Dendritic cell treated with granulocyte-macrophage colony-stimulating factor and Interleukin-4, amounts not matched to agents 40 ng/mL and 50 ng/mL, for 4 days (primary cell): Measurements from ENCODE around the gene IL6R.
A peak's percentile ranks its signal among the peaks of the same experiment; 100 is the strongest.

Experiments
- H3K27ac Mint-ChIP-seq: one replicate; pipeline ENCODE4 v1.8.0; 2022; ENCODE audit warnings: mild to moderate bottlenecking, mixed read lengths
- H3K27me3 Mint-ChIP-seq: one replicate; pipeline ENCODE4 v1.8.0; 2022; ENCODE audit warnings: mild to moderate bottlenecking, mixed read lengths
- H3K36me3 Mint-ChIP-seq: one replicate; pipeline ENCODE4 v1.8.0; 2022; ENCODE audit warnings: low read depth, mixed read lengths
- H3K4me1 Mint-ChIP-seq: one replicate; pipeline ENCODE4 v1.8.0; 2022; ENCODE audit warnings: low read depth, mixed read lengths
- H3K4me3 Mint-ChIP-seq: one replicate; pipeline ENCODE4 v1.8.0; 2022; ENCODE audit warnings: mild to moderate bottlenecking, moderate library complexity, mixed read lengths
- H3K9me3 Mint-ChIP-seq: one replicate; pipeline ENCODE4 v1.8.0; 2022; ENCODE audit warnings: mixed read lengths
- intact Hi-C: fragments of 100-400 bp; cut with micrococcal nuclease; formaldehyde crosslinking; loops from one replicate; pipeline ENCODE4 v1.15.0; 2022

The IL6R gene

DNA sequence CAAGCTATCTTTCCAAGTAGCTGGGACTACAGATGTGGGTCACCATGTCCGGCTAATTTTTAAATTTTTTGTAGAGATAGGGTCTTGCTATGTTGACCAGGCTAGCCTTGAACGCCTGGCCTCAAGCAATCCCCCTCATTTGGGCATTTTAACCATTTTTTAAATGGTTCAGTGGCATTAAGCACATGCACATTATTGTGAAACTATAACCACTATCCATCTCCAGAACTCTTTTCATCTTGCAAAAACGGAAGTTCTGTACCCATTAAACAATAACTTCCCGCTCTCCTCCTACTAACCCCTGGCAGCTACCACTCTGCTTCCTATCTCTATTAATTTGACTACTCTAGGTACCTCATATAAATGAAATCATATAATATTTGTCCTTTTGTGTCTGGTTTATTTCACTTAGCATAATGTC is 4.8 kb upstream of the IL6R start:
- Mint-ChIP-seq H3K9me3 (no peaks in the 10 kb centered on the region), H3K27me3 (no peaks in the 10 kb centered on the region), H3K27ac (no peak overlapping the region), H3K4me3 (no peak overlapping the region), H3K4me1 (peaks cover 43% of the 10 kb centered on the region), H3K36me3 (no peaks in the 10 kb centered on the region)
- intact Hi-C loops, result no loop called here

GRCh38 chr1:154402409-154402921 is 2.7 kb upstream of the IL6R start:
- intact Hi-C loops, result no loop called here
- no peaks in the 10 kb centered on the region for H3K27me3 Mint-ChIP-seq
- peaks cover 16% of the 10 kb centered on the region for H3K36me3 Mint-ChIP-seq
- H3K9me3 Mint-ChIP-seq, result no peaks in the 10 kb centered on the region
- peaks cover 53% of the 10 kb centered on the region for H3K4me1 Mint-ChIP-seq
- no peak overlapping the region for H3K4me3 Mint-ChIP-seq
- H3K27ac Mint-ChIP-seq, result no peak overlapping the region

DNA sequence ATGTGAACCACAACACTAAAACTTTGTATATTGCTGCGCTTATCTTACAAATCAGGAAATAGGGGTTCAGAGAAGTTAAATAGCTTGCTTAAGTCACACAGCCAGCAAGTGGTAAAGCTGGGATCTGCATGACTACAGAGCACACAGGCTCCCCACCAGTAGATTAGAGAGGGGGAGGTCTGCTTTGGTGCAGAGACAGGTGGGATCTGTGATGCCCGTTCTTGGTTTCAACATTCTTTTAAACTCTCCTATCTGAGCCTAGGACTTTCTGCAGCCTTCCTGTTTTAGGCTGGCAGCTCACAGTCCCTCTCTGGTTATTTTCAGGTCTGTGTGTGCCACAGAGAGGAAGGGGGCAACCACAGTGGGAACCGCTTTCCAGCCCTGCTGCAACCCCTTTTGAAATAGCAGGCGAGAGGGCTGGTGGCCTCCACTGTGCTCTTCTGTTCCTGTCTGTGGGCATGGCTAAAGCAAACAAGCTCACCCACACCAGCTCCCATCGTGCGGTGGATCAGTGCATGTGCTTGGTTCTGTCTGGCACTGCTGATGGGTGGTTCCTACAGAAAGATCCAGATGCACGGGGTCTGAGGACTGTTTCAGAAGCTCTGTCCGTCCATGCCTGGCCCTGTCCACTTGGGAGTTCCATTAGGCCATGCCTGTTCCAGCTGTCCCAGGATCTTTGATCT is 1.7 kb upstream of the IL6R start:
- Mint-ChIP-seq H3K4me3 (no peak overlapping the region), H3K9me3 (no peaks in the 10 kb centered on the region), H3K27me3 (no peaks in the 10 kb centered on the region), H3K4me1 (peaks cover 62% of the 10 kb centered on the region), H3K36me3 (peaks cover 16% of the 10 kb centered on the region), H3K27ac (peak overlapping the region; percentile 97)
- intact Hi-C loops, result no loop called here

- Mint-ChIP-seq H3K27ac (peak overlapping the region; percentile 97), H3K27me3 (no peaks in the 10 kb centered on the region), H3K4me3 (no peak overlapping the region), H3K36me3 (peaks cover 20% of the 10 kb centered on the region), H3K9me3 (no peaks in the 10 kb centered on the region), H3K4me1 (peaks cover 68% of the 10 kb centered on the region)
- intact Hi-C loops, result no loop called here
These were observed 1.2 kb upstream of the IL6R start for GRCh38 chr1:154403983-154404382.

GRCh38 chr1:154404511-154404931 is 622 bp upstream of the IL6R start:
- no peaks in the 10 kb centered on the region for H3K9me3 Mint-ChIP-seq
- H3K4me3 Mint-ChIP-seq, result peak overlapping the region; percentile 97
- H3K4me1 Mint-ChIP-seq, result peaks cover 73% of the 10 kb centered on the region
- H3K27ac Mint-ChIP-seq, result peak overlapping the region; percentile 97
- intact Hi-C loops, result no loop called here
- H3K36me3 Mint-ChIP-seq, result peaks cover 26% of the 10 kb centered on the region
- no peaks in the 10 kb centered on the region for H3K27me3 Mint-ChIP-seq

- H3K9me3 Mint-ChIP-seq, result no peaks in the 10 kb centered on the region
- peaks cover 40% of the 10 kb centered on the region for H3K36me3 Mint-ChIP-seq
- H3K4me3 Mint-ChIP-seq, result peak overlapping the region; percentile 97
- intact Hi-C loops, result loop anchor here (2.0 to 5.0 kb wide), 4 partner anchors 27 to 141 kb away; no protein-coding TSS in a partner anchor
- no peaks in the 10 kb centered on the region for H3K27me3 Mint-ChIP-seq
- peaks cover 80% of the 10 kb centered on the region for H3K4me1 Mint-ChIP-seq
- H3K27ac Mint-ChIP-seq, result peak overlapping the region; percentile 97
These were observed 816 bp downstream of the IL6R start for GRCh38 chr1:154405747-154406571.

DNA sequence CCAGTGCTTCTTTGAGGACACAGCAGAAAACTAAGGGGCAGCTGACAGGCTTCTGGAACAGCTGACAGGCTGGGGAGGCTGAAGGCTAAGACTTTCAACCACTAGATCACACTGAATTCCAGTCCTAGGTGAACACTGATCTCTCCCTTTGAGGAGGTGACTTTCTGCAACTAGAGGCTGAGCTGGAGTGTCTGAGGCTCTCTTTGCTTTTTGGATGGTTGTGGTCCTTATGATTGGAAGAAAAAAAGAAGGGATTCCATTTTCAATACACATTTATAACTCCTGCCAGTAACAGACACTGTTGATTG is 1.4 kb downstream of the IL6R start:
- Mint-ChIP-seq H3K4me1 (peaks cover 86% of the 10 kb centered on the region), H3K27ac (peak overlapping the region; percentile 97), H3K36me3 (peaks cover 46% of the 10 kb centered on the region), H3K4me3 (peak overlapping the region; percentile 97), H3K9me3 (no peaks in the 10 kb centered on the region), H3K27me3 (no peaks in the 10 kb centered on the region)
- intact Hi-C loops, result loop anchor here (2.0 to 5.0 kb wide), 4 partner anchors 26 to 141 kb away; no protein-coding TSS in a partner anchor

- H3K4me1 Mint-ChIP-seq, result peaks cover 86% of the 10 kb centered on the region
- H3K27ac Mint-ChIP-seq, result peak overlapping the region; percentile 97
- peaks cover 49% of the 10 kb centered on the region for H3K36me3 Mint-ChIP-seq
- intact Hi-C loops, result loop anchor here (2.0 to 5.0 kb wide), 4 partner anchors 26 to 140 kb away; no protein-coding TSS in a partner anchor
- no peaks in the 10 kb centered on the region for H3K9me3 Mint-ChIP-seq
- no peaks in the 10 kb centered on the region for H3K27me3 Mint-ChIP-seq
- H3K4me3 Mint-ChIP-seq, result peak overlapping the region; percentile 97
These were observed 1.7 kb downstream of the IL6R start for GRCh38 chr1:154406886-154407197.

DNA sequence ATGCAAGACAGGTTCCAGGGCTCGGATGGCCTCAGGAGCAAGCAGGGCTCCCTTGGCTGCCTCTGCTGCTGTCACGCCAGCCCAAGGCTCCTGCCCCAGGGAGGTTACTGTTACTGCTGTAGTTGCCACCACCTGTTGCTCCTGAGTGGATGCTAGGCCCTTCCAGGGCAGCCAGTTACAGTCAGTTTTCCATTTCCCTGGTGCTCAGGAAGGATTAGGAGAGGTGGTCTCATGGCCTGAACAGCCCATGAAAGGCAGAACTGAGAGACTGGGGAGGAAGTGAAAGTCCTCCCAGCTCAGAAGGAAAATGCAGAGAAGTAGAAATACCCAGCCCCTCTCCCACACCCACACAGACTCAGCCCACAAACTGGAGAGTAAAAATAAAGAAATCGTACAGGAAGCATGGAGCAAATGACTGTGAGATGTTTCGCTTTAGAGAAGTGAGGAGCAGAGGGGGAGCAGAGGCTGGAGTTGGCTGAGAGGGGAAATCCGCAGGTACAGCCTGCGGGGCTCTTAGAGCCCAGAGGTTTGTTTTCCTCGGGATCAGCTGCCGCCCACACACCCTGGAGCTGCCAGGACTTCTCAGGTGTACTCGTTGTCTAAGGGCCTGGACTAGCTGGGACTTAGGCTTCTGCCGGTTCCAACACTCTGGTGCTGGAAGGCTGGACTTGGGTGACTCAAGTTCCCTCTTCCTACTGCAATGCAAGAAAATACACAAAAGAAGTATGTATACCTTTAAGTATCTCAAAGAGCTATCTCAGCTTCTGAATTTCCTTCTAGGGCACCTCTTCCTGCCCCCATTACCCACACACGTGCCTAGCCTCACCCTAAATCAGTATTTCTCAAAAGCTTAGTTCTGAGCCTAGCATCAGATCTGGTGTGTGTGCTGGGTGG is 2.3 kb downstream of the IL6R start:
- Mint-ChIP-seq H3K27me3 (no peaks in the 10 kb centered on the region), H3K9me3 (no peaks in the 10 kb centered on the region), H3K27ac (peak overlapping the region; percentile 97), H3K4me1 (peaks cover 86% of the 10 kb centered on the region), H3K36me3 (peaks cover 55% of the 10 kb centered on the region), H3K4me3 (peak overlapping the region; percentile 97)
- intact Hi-C loops, result loop anchor here (2.0 to 5.0 kb wide), 5 partner anchors 15 to 140 kb away; no protein-coding TSS in a partner anchor

- peak overlapping the region; percentile 97 for H3K4me3 Mint-ChIP-seq
- H3K36me3 Mint-ChIP-seq, result peaks cover 55% of the 10 kb centered on the region
- intact Hi-C loops, result loop anchor here (2.0 to 5.0 kb wide), 3 partner anchors 15 to 139 kb away; no protein-coding TSS in a partner anchor
- H3K27ac Mint-ChIP-seq, result peak overlapping the region; percentile 97
- peaks cover 86% of the 10 kb centered on the region for H3K4me1 Mint-ChIP-seq
- H3K27me3 Mint-ChIP-seq, result no peaks in the 10 kb centered on the region
- H3K9me3 Mint-ChIP-seq, result no peaks in the 10 kb centered on the region
These were observed 3.1 kb downstream of the IL6R start for GRCh38 chr1:154408174-154408777.

DNA sequence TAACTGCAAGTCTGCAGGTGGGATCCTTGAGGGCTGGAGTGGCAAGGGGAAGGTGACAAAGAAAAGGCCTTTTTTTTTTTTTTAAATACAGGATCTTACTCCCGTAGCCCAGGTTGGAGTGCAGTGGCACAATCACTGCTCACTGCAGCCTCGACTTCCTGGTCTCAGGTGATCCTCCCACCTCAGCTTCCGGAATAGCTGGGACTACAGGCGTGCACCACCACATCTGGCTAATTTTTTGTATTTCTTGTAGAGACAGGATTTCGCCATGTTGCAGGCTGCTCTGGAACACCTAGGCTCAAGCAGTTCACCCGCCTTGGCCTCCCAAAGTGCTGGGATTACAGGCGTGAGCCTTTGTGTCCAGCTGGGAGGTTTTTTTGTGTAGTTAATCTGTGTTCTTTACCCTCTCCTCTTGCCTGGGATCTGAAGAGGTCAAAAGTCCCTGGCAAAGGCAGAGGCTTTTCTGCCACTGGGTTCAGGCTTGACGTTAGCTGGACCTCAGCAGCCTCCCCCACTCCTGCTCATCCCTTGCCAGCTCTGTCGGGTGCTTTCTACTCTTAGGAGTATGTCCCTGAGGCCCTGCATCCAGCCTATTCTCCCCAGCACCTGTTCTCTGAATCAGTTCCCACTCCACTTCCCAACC is 5.2 kb downstream of the IL6R start:
- H3K36me3 Mint-ChIP-seq, result peaks cover 72% of the 10 kb centered on the region
- no peak overlapping the region for H3K4me3 Mint-ChIP-seq
- intact Hi-C loops, result no loop called here
- no peaks in the 10 kb centered on the region for H3K9me3 Mint-ChIP-seq
- peaks cover 87% of the 10 kb centered on the region for H3K4me1 Mint-ChIP-seq
- H3K27ac Mint-ChIP-seq, result peak overlapping the region; percentile 37
- H3K27me3 Mint-ChIP-seq, result no peaks in the 10 kb centered on the region

GRCh38 chr1:154411525-154411924 is 6.4 kb downstream of the IL6R start:
- intact Hi-C loops, result no loop called here
- Mint-ChIP-seq H3K4me3 (no peak overlapping the region), H3K9me3 (no peaks in the 10 kb centered on the region), H3K36me3 (peaks cover 66% of the 10 kb centered on the region), H3K4me1 (peaks cover 95% of the 10 kb centered on the region), H3K27ac (peak overlapping the region; percentile 37), H3K27me3 (no peaks in the 10 kb centered on the region)
